GM19438 (cell line): ENCODE results near the gene KHDRBS2.
"Not testable (repeated sequence)": the region's sequence is repeated elsewhere in the genome, so short reads cannot be mapped to it uniquely, and the experiment has no call there.

Source experiments
- ATAC-seq: cut with Tn5 transposase; IDR thresholded peaks from one replicate; pipeline ENCODE4 v1.9.1; 2021; ENCODE audit warnings: low read depth; ENCODE audit not compliant: unreplicated experiment

KHDRBS2 gene

DNA sequence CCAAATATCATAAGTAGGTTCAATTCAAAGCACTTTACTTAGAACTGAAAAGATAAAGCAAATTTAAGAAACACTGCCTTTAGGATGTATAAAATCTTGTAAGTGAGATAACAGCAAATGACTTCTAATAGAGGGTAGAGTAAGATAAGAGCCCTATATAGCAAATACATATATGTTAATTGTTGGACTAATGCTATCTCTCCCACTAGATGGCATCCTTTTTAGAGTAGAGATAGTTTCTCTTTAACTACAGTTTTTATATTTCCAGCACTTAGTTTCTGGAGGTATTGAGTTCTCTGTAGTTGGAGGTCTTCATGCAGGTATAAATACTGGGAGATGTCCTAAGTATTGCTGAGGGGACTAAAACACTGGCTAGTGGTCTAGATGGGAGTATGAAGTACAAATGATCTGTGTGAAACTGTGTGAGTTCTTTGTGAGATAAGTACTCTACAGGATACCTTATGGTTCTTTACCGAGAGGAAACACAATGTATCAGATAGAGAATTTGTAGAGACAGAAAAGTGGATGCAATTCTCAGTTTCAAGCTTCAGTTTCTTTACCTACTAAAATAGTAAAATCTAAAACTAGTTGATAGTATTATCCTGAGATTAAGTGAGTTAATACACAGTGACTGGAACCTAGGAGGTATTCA, 399.3 kb downstream of the KHDRBS2 start:
- ATAC-seq = no peak

DNA sequence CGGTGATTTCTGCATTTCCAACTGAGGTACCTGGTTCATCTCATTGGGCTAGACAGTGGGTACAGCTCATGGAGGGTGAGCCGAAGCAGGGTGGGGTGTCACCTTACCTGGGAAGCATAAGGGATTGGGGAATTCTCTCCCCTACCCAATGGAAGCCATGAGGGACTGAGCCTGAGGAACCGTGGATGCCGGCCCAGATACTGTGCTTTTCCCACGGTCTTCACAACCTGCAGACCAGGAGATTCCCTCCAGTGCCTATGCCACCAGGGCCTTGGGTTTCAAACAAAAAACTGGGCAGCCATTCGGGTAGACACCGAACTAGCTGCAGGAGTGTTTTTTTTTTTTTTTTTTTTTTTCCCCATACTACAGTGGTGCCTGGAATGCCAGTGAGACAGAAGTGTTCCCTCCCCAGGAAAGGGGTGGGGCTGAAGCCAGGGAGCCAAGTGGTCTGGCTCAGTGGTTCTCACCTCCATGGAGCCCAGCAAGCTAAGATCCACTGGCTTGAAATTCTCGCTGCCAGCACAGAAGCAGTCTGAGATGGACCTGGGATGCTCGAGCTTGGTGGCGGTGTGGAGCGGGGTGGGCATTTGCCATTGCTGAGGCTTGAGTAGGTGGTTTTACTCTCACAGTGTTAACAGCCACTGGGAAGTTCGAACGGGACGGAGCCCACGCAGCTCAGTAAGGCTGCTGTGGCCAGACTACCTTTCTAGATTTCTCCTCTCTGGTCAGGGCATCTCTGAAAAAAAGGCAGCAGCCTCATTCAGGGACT, 416.2 kb downstream of the KHDRBS2 start:
- ATAC-seq = no peak

DNA sequence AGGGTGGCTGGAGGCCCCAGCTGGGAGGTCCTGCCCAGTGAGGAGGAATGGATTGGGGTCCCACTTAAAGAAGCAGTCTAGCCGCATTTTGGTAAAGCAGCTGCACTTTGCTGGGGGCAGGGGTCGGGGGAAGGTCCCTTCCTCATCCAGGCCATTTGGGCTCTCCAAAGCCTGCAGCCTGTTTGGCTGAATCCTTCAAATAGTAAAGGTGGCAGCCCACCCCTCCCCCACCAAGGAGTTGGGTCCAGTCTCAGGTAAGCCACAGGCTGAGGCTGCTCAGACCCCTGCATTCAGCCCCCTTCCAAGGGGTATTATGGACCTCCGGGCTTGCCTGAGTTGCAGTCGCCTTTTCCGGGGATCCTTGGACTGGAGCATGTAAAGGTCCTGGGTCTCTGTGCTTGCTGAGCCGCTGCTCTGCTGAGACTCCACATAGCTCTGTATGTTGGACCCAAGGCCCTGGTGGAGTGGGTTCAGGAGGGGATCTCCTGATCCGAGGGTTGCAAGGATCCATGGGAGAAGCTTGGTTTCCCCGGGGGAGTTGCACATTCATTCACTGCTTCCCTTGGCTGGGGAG, 417.4 kb downstream of the KHDRBS2 start:
- no peak for ATAC-seq

DNA sequence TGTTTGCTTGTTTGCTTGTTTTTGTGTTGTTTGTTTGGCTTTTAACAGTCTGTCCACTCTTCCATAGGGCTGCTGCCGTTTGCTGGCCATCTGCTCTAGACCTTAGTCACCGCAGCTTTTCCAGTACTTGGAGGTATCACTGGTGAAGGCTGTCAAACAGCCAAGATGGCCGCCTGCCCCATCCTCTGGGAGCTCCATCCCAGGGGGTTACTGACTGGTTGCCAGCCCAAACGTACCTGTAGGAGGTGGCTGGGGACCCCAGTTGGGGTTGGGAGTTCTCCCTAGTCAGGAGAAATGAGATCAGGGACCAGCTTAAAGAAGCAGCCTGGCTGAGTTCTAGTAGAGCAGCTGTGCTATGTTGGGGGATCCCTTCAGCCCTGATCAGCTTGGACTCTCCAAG, 418.4 kb downstream of the KHDRBS2 start:
- no peak for ATAC-seq

DNA sequence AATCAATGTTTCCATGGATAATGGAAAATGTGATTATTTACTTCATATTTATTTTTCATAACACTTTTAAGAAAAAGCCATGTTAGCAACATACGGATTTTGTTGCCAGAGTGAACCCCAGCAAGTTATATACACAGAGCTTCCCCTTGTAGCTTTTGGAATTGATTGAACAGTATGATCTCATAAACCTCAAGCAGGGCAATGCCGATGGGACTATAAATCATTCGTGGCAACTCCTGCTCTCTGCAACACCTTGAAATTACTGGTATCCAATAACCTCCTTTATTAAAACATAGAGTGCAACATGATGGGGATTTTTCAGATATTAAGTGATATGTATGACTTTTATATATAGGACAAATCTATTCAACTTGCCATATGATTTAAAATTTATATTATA, 428.5 kb downstream of the KHDRBS2 start:
- ATAC-seq = no peak

DNA sequence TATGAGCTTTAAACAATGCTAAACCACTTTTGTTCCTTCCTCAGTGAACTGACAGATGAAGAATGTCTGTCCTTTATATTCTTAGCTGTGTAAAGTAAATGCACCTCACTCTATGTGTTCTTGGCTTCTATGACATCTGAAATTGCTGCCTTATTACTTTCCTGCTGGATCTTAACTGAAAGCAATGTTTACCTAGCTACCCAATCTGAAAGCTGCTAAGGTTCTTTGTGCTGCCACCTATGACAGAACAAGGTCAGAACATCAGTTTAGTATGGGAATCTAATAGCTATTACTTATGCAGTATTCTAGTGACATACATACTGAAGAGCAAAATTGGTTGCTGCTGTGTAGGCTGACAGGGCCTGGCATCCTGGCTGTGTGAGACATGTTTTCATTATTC, 444.1 kb downstream of the KHDRBS2 start:
- no peak for ATAC-seq

DNA sequence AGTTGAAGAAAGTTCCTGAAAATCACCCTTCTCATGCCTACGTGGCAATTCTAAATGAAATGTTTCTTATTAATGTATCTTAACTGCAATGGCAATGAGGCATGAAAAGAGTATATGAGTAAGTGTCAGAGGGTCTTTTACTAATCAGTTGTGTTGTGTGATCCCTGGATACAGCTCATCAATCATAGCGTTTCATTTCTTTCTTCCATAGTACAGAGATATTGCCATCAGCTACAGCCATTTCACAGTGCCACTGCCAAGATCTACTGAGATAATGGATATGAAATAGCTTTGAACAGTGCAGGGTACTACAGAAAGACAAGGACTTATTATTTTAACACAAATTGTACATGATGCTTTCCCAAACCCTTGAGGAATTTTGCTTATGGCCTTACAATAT, 450.8 kb downstream of the KHDRBS2 start:
- ATAC-seq = no peak

DNA sequence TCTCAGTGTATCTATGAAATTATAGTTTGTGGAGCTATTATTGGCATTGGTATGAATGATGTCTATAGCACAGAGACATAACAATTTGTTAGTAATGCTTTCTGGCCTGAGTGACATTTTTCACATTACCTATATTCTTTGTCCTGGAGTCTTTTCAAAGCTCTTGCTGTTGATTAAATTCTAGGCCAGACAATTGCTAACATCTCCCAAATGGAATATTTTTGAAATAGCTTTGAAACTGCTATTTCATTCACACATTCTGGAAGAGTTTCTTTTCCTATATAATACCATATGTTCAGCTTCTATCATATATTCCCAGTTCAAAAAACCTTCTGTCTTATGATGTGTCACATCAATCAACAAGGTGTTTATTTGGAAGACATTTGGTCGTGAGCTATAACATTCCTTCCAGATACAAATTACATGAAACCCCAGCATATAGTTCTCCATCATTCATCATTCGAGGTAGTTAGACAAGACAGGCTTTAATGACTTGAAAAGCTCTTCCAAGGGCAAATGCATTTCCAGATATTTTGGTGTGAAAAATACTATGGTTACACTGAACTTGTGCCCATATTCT, 452.8 kb downstream of the KHDRBS2 start:
- no peak for ATAC-seq

DNA sequence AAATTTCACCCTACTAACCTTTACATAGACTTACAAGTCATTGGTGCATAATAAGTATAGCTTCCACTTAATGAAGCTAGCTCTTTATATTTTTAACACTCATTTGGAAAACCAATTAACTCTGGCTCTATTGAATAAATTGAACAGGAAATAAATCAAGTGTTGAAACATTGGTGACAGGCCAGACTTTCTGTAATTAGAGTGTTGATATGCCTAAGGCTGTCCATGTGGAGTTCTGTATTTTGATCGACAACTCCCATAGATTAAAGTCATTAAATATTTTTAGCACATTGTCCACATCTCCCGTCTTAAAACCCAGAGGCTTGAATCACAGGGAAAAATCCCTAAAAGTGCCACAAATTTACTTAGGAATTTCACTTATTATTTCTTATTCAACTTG, 468.3 kb downstream of the KHDRBS2 start:
- no peak for ATAC-seq

DNA sequence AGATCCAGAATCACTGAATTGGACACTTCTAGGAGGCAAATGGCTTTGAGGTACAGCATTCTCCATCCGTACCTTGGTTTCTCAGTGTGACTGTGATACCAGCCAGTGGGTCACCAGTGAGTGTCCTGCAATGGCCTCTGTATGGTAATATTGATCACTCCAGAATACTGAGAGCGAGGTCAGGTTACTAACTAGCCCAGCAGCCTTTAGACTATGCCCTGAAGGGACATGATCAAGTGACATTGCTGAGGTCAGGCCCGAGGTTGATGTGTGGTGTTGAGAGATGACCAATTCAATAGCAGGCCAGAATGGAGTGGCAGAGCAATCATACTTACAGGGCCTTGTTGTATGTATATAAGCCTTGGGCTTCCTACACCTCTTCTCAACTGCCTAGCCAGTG, 476.0 kb downstream of the KHDRBS2 start:
- ATAC-seq = no peak

DNA sequence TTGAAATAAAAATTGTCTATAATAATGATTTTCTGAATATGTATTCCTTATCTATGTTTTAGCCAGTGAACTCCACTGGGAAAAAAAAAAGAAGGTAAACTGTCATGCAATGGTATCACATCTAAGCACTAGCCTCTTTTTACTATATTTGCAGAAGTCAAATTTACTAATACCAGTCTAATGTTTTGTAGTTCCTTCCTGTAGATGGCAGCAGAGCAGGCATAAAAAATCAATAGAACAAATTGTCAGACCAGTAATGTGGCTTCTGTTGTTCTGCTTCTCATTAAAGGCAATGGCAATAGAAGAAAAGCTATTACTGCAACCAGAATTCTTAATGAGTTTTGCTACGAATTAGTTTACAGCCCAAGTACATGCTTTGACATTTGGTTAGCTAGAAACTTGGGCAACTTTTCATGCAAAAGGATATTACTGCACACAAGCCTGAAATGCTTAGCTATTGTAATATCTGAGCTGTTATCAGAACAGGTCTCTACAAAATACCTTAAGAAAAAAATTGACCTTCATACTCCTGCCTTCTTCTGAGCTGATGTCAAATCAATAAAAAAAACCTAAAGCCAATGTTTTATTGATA, 476.9 kb downstream of the KHDRBS2 start:
- ATAC-seq = no peak

DNA sequence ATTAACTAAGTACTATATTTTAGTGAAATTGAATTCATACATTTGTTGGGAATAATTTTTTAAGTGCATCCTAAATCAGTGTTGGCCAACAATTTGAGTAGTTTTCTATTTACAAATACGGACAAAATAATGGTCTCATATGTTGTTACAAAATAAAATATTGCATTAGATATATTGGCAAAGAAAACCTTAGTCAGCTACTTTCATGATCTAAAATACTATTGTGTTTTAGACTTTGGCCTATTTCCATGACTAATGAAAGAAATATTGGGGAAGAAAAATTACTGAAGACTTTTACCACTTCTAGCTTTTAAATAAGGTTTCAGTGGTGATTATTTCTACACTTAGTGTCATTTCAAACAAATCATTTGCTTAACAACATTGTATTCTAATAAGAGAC, 498.0 kb downstream of the KHDRBS2 start:
- no peak for ATAC-seq

DNA sequence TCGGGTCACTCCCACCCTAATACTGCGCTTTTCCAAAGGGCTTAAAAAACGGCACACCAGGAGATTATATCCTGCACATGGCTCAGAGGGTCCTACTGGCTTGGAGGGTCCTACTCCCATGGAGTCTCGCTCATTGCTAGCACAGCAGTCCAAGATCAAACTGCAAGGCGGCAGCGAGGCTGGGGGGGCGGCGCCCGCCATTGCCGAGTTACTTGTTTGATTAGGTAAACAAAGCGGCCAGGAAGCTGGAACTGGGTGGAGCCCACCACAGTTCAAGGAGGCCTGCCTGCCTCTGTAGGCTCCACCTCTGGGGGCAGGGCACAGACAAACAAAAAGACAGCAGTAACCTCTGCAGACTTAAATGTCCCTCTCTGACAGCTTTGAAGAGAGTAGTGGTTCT, 516.6 kb downstream of the KHDRBS2 start:
- ATAC-seq = not testable (repeated sequence)

DNA sequence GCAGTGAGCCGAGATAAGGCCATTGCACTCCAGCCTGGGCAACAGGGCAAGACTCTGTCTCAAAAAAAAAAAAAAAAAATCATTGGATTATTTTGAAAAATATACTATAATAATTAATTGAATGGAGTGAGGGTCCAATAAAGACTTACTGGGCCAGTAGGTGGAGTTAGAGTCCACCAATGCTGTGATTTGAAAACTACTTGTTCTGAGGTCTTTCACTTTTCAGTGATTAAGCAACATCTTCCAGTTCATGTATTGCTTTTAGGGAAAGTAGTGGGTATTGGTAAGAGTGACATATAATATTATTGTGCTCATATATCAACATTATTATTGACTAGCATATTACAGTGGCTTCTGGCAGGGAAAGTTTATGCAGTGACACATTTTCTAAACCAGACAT, 530.3 kb downstream of the KHDRBS2 start:
- no peak for ATAC-seq

DNA sequence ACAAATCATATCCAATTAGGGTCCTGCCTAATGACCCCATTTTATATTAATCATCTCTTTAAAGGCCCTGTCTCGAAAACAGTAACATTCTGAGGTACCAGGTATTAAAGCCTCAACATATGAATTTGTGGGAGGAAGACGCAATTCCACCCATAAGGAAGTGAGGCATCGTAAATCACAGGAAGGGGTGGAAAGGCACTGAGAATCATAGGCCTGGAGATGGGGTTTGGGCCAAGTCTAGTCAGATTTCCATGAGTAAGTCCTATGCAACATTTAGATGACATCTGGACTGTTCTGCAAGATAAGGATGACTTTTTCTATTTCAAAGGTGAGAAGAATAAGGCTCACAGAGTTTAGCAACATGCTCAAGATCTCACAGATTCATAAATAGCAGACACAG, 534.0 kb downstream of the KHDRBS2 start:
- no peak for ATAC-seq

DNA sequence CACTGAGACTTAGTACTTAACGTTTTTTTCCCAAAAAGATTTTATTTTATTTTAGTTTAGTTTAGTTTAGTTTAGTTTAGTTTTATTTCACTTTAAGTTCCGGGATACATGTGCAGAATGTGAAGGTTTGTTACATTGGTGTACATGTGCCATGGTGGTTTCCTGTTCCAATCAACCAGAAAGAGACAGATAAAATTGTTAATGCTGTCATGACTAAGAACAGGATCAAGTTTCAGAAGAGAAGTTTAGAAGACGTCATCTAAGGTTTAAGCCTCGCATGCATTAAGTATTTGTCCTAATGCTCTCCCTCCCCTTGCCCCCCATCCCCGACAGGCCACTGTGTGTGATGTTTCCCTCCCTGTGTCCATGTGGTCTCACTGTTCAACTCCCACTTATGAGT, 540.0 kb downstream of the KHDRBS2 start:
- ATAC-seq = no peak

DNA sequence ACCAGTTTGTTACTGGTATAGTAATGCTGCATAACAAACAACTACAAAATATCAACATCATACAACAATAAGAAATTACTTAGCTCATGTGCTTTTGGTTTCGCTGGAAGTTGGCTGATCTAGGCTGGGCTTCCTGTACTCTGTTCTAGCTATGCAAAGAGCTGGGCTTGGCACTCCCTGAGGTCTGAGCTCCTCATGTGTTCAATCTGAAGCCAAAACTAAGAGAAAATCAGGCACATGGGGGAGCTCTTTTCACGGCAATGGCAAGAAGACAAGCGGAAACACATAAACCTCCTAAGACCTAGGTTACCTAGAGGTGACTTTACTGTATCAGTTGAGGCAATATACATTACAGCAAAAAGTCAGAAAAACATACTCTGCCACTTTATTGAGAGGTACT, 574.2 kb downstream of the KHDRBS2 start:
- no peak for ATAC-seq

DNA sequence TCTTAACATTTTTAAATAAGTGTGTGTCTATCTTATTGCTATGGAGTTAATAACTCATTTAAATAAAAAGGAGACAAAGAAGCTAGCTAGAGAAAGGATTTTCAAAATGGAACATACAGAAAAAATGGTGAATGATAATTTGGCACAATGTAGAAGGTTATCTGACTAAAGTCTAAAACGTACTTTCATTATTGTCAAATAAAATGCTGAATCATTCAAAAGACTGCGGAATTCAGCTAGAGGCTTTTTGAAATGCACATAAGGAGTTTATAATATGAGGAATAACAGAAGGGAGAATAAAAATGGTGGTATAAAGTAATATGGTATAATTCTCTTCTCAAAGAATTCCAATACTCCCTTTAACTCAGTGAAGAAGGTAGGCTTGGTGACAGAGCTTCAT, 597.9 kb downstream of the KHDRBS2 start:
- ATAC-seq = no peak

DNA sequence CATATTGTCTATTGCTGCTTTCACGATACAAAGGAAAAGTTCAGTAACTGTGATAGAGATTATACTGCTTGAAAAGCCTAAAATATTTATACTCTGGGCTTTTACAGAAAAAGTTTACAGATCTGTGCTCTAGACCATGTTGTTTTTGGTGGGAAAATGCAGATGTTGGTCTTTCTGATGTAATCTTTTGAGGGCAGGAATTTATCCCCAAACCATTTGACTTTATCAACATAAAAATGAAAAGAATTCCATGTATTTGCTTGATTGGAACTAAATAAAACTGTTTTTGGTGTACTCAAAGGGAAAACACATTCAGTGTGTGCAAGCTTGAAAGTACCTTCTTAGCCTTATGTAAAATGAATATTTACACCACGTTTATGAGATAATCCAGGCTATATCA, 603.5 kb downstream of the KHDRBS2 start:
- no peak for ATAC-seq

DNA sequence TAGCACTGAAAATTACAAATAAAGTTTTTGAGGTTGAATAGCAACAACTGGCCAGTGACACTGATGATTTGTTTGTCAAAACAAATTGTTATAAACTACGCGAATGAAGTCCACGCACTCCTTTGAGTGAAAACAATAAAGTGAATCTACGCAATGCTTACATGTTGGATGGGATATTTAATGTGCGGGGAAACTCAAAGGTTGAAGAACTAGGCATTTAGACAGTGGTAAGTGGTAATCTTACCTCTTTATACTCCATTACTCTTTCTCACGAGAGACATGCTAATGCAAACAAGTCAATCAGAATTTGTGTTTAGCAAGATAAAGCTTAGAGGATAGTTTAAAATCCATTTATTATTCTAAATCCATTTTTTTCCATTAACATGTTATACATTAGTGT, 606.4 kb downstream of the KHDRBS2 start:
- no peak for ATAC-seq

DNA sequence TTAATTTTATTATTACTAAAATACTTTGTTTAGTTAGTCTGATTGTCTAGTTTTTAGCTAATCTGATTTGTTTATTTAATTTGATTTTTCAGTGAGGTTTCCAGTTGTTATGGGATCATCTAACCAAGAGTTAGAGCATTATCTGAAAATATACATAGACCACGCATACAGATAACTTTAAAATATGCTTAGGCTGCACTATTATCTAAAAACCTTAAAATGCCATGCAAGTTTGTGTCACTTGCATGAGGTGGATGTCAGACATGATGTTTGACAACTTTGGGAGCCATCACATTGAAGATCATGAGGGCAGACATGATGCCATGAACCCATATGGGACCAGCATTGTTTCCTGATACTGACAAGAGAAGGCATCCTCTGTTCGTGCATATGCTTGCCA, 610.3 kb downstream of the KHDRBS2 start:
- no peak for ATAC-seq
